Ovary (tissue), 3 donors: ENCODE data around the gene SH3D21.

Source experiments
- EP300 ChIP-seq: sonication (generic); formaldehyde crosslinking; IDR thresholded peaks from one replicate; pipeline ENCODE4 v1.6.1; 2017; ENCODE audit warnings: antibody characterized with exemption
- POLR2A ChIP-seq: fragments of 450-650 bp; IDR thresholded peaks from one replicate; pipeline ENCODE4 v1.6.1; 2017; ENCODE audit warnings: antibody characterized with exemption, mild to moderate bottlenecking, moderate library complexity
- TF ChIP-seq, protein P1 (sequence below), 3 donors: fragments of 450-650 bp in 2 of 3; fragments of 200-600 bp in 1 of 3; IDR thresholded peaks; one replicate each; pipeline versions ENCODE4 v1.5.1 to v1.8.0; 2016 to 2022; ENCODE audit warnings: antibody characterized with exemption in 3 of 3, mild to moderate bottlenecking in 1 of 3
- donor health status: DM: no; HTN: no; CAD: no.

DNA sequence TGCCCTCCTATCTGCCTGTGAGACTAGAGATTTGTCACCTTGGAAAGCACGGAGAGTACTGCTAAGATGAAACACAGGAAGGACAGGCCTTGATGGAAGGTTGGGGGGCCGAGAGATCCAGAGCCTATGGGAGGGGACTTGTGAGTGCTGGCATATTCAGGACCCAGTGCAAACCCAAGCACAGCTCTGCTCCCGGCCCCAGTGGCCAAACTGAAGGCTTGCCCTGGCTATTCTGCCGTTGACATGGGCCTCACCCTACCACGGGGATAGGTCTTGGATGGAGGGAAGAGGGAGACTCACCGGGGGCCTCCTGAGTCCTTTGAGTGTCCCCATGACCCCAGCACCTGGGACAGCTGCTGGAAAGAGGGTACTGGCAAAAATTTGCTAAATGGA is 21.9 kb downstream of the SH3D21 start:
- TF ChIP-seq POLR2A (no peak), EP300 (no peak)
- TF ChIP-seq, protein P1, sequence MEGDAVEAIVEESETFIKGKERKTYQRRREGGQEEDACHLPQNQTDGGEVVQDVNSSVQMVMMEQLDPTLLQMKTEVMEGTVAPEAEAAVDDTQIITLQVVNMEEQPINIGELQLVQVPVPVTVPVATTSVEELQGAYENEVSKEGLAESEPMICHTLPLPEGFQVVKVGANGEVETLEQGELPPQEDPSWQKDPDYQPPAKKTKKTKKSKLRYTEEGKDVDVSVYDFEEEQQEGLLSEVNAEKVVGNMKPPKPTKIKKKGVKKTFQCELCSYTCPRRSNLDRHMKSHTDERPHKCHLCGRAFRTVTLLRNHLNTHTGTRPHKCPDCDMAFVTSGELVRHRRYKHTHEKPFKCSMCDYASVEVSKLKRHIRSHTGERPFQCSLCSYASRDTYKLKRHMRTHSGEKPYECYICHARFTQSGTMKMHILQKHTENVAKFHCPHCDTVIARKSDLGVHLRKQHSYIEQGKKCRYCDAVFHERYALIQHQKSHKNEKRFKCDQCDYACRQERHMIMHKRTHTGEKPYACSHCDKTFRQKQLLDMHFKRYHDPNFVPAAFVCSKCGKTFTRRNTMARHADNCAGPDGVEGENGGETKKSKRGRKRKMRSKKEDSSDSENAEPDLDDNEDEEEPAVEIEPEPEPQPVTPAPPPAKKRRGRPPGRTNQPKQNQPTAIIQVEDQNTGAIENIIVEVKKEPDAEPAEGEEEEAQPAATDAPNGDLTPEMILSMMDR (IDR thresholded peaks at IDR 0.05): no peak
